ENCODE data around the gene MAP7D1.
A peak's percentile ranks its signal among the peaks of the same experiment; 100 is the strongest.
"Not testable (repeated sequence)": the region's sequence is repeated elsewhere in the genome, so short reads cannot be mapped to it uniquely, and the experiment has no call there.

MAP7D1 gene

DNA sequence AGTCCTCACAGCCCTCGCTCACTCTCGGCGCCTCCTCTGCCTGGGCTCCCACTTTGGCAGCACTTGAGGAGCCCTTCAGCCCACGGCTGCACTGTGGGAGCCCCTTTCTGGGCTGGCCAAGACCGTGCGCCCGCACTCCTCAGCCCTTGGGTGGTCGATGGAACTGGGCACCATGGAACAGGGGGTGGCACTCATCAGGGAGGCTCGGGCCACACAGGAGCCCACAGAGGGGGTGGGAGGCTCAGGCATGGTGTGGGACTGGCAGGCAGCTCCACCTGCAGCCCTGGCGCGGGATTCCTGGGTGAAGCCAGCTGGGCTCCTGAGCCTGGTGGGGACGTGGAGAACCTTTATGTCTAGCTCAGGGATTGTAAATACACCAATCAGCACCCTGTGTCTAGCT is 40.8 kb downstream of the MAP7D1 start:
- not testable (repeated sequence) for H3K27ac ChIP-seq (ENCODE audit: low read depth, low read length); H3K36me3 ChIP-seq (ENCODE audit: insufficient read depth, low read length); H3K9ac ChIP-seq (ENCODE audit: low read depth, low read length); H3K27me3 ChIP-seq (ENCODE audit: insufficient read depth, low read length); H3K4me1 ChIP-seq (ENCODE audit: insufficient read depth, low read length); H3K9me3 ChIP-seq (ENCODE audit: insufficient read depth, low read depth, low read length); H3K4me3 ChIP-seq (ENCODE audit: low read length)
- 92% methylated on average over 12 of the region's 12 CpGs for WGBS

DNA sequence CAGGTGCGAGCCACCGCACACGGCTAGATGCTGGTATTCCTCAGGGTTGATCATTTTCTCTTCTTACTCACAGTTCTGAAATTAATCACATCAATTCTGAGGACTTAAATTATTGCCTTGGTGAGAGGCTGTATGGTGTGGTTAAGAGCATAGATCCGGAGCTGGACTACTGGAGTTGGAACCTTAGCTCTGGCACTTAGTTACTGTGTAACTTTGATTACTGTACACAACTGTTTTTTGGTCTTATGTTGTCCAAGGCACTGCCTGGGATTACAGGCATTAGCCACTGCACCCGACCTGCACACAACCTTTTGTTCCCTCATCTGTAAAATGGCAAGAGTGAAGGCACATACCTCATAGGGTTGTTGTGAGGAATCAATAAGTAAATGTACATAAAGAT is 42.7 kb downstream of the MAP7D1 start:
- Histone ChIP-seq H3K36me3 (ENCODE audit: insufficient read depth, low read length) (no peaks in the 10 kb centered on the region), H3K27ac (ENCODE audit: low read depth, low read length) (no peak overlapping the region), H3K27me3 (ENCODE audit: insufficient read depth, low read length) (no peaks in the 10 kb centered on the region), H3K9me3 (ENCODE audit: insufficient read depth, low read depth, low read length) (no peaks in the 10 kb centered on the region), H3K9ac (ENCODE audit: low read depth, low read length) (no peak overlapping the region), H3K4me1 (ENCODE audit: insufficient read depth, low read length) (no peaks in the 10 kb centered on the region), H3K4me3 (ENCODE audit: low read length) (no peak overlapping the region)
- WGBS = 99% methylated on average over 5 of the region's 5 CpGs

GRCh38 chr1:36199934-36200741 is 44.2 kb downstream of the MAP7D1 start:
- H3K27me3 ChIP-seq (ENCODE audit: insufficient read depth, low read length) = no peaks in the 10 kb centered on the region
- WGBS = 82% methylated on average over 13 of the region's 13 CpGs
- H3K9ac ChIP-seq (ENCODE audit: low read depth, low read length) = no peak overlapping the region
- H3K4me1 ChIP-seq (ENCODE audit: insufficient read depth, low read length) = no peaks in the 10 kb centered on the region
- no peak overlapping the region for H3K27ac ChIP-seq (ENCODE audit: low read depth, low read length)
- H3K9me3 ChIP-seq (ENCODE audit: insufficient read depth, low read depth, low read length) = no peaks in the 10 kb centered on the region
- no peak overlapping the region for H3K4me3 ChIP-seq (ENCODE audit: low read length)
- H3K36me3 ChIP-seq (ENCODE audit: insufficient read depth, low read length) = no peaks in the 10 kb centered on the region

GRCh38 chr1:36203027-36203553 is 47.1 kb downstream of the MAP7D1 start:
- no peaks in the 10 kb centered on the region for H3K36me3 ChIP-seq (ENCODE audit: insufficient read depth, low read length)
- H3K4me1 ChIP-seq (ENCODE audit: insufficient read depth, low read length) = 0 out of 2 replicates have a peak, but pooled peaks cover 6% of the 10 kb centered on the region
- H3K4me3 ChIP-seq (ENCODE audit: low read length) = no peak overlapping the region
- H3K27me3 ChIP-seq (ENCODE audit: insufficient read depth, low read length) = no peaks in the 10 kb centered on the region
- no peak overlapping the region for H3K27ac ChIP-seq (ENCODE audit: low read depth, low read length)
- WGBS = 93% methylated on average over 3 of the region's 3 CpGs
- H3K9ac ChIP-seq (ENCODE audit: low read depth, low read length) = no peak overlapping the region
- H3K9me3 ChIP-seq (ENCODE audit: insufficient read depth, low read depth, low read length) = no peaks in the 10 kb centered on the region

- Histone ChIP-seq H3K9ac (ENCODE audit: low read depth, low read length) (peak overlapping the region; percentile 29; the same call in 1 of the 2 replicates), H3K36me3 (ENCODE audit: insufficient read depth, low read length) (no peaks in the 10 kb centered on the region), H3K9me3 (ENCODE audit: insufficient read depth, low read depth, low read length) (no peaks in the 10 kb centered on the region), H3K27ac (ENCODE audit: low read depth, low read length) (no peak overlapping the region), H3K4me3 (ENCODE audit: low read length) (no peak overlapping the region), H3K27me3 (ENCODE audit: insufficient read depth, low read length) (no peaks in the 10 kb centered on the region), H3K4me1 (ENCODE audit: insufficient read depth, low read length) (0 out of 2 replicates have a peak, but pooled peaks cover 6% of the 10 kb centered on the region)
- 73% methylated on average over 9 of the region's 10 CpGs for WGBS
Observed at GRCh38 chr1:36203554-36204346, 47.8 kb downstream of the MAP7D1 start.

- Histone ChIP-seq H3K4me1 (ENCODE audit: insufficient read depth, low read length) (0 out of 2 replicates have a peak, but pooled peaks cover 6% of the 10 kb centered on the region), H3K27me3 (ENCODE audit: insufficient read depth, low read length) (no peaks in the 10 kb centered on the region), H3K9me3 (ENCODE audit: insufficient read depth, low read depth, low read length) (no peaks in the 10 kb centered on the region), H3K36me3 (ENCODE audit: insufficient read depth, low read length) (no peaks in the 10 kb centered on the region), H3K4me3 (ENCODE audit: low read length) (no peak overlapping the region), H3K27ac (ENCODE audit: low read depth, low read length) (no peak overlapping the region), H3K9ac (ENCODE audit: low read depth, low read length) (no peak overlapping the region)
- WGBS = 91% methylated on average over 6 of the region's 6 CpGs
Observed at GRCh38 chr1:36204347-36204909, 48.5 kb downstream of the MAP7D1 start.

DNA sequence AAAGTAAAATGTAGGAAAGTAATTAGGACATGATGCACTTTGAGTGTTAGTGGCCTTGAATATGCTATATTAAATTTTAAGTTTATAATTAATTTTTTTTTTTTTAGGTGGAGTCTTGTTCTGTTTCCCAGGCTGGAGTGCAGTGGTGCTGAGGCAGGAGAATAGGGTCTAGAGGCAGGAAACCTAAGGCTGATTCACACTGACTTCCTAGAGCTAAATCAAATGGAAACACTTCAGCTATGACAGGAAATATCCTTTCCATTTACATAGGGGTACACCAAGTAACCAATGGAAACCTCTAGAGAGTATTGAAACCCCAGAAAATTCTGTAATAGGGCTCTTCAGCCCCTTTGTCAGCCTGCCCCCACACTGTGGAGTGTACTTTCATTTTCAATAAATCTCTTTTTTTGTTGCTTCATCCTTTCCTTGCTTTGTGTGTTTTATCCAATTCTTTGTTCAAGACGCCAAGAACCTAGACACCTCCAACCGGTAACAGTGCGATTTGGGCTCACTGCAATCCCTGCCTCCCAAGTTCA is 50.4 kb downstream of the MAP7D1 start:
- 0 out of 2 replicates have a peak, but pooled peaks cover 6% of the 10 kb centered on the region for H3K4me1 ChIP-seq (ENCODE audit: insufficient read depth, low read length)
- H3K9ac ChIP-seq (ENCODE audit: low read depth, low read length) = no peak overlapping the region
- no peak overlapping the region for H3K27ac ChIP-seq (ENCODE audit: low read depth, low read length)
- no peaks in the 10 kb centered on the region for H3K36me3 ChIP-seq (ENCODE audit: insufficient read depth, low read length)
- no peaks in the 10 kb centered on the region for H3K9me3 ChIP-seq (ENCODE audit: insufficient read depth, low read depth, low read length)
- 97% methylated on average over 3 of the region's 3 CpGs for WGBS
- no peaks in the 10 kb centered on the region for H3K27me3 ChIP-seq (ENCODE audit: insufficient read depth, low read length)
- H3K4me3 ChIP-seq (ENCODE audit: low read length) = no peak overlapping the region

GRCh38 chr1:36207339-36207738 is 51.4 kb downstream of the MAP7D1 start:
- Histone ChIP-seq H3K4me1 (ENCODE audit: insufficient read depth, low read length) (0 out of 2 replicates have a peak, but pooled peaks cover 6% of the 10 kb centered on the region), H3K9ac (ENCODE audit: low read depth, low read length) (no peak overlapping the region), H3K27me3 (ENCODE audit: insufficient read depth, low read length) (no peaks in the 10 kb centered on the region), H3K9me3 (ENCODE audit: insufficient read depth, low read depth, low read length) (no peaks in the 10 kb centered on the region), H3K36me3 (ENCODE audit: insufficient read depth, low read length) (no peaks in the 10 kb centered on the region), H3K27ac (ENCODE audit: low read depth, low read length) (no peak overlapping the region), H3K4me3 (ENCODE audit: low read length) (no peak overlapping the region)
- 38% methylated on average over 6 of the region's 6 CpGs for WGBS

GRCh38 chr1:36208978-36209703 is 53.2 kb downstream of the MAP7D1 start:
- Histone ChIP-seq H3K4me3 (ENCODE audit: low read length) (no peak overlapping the region), H3K27ac (ENCODE audit: low read depth, low read length) (no peak overlapping the region), H3K9ac (ENCODE audit: low read depth, low read length) (no peak overlapping the region), H3K27me3 (ENCODE audit: insufficient read depth, low read length) (no peaks in the 10 kb centered on the region), H3K36me3 (ENCODE audit: insufficient read depth, low read length) (no peaks in the 10 kb centered on the region), H3K9me3 (ENCODE audit: insufficient read depth, low read depth, low read length) (no peaks in the 10 kb centered on the region), H3K4me1 (ENCODE audit: insufficient read depth, low read length) (0 out of 2 replicates have a peak, but pooled peaks cover 6% of the 10 kb centered on the region)
- 89% methylated on average over 6 of the region's 6 CpGs for WGBS

DNA sequence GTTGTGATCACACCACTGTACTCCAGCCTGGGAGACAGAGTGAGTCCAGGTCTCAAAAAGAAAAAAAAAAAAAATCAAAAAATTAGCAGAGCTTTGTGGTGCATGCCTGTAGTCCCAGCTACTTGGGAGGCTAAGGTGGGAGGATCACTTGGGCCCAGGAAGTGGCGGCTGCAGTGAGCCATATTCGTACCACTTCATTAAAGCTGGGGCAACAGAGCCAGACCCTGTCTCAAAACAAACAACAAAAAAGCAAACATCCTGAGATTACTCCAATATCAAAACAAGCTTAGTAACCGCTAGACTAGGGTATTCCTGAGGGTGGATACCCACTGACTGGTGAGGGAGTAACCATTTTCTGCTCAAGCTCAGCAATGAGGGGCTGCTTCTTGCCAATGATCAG is 55.3 kb downstream of the MAP7D1 start:
- Histone ChIP-seq H3K9ac (ENCODE audit: low read depth, low read length) (no peak overlapping the region), H3K4me3 (ENCODE audit: low read length) (no peak overlapping the region), H3K36me3 (ENCODE audit: insufficient read depth, low read length) (no peaks in the 10 kb centered on the region), H3K4me1 (ENCODE audit: insufficient read depth, low read length) (0 out of 2 replicates have a peak, but pooled peaks cover 6% of the 10 kb centered on the region), H3K27me3 (ENCODE audit: insufficient read depth, low read length) (no peaks in the 10 kb centered on the region), H3K9me3 (ENCODE audit: insufficient read depth, low read depth, low read length) (no peaks in the 10 kb centered on the region), H3K27ac (ENCODE audit: low read depth, low read length) (no peak overlapping the region)
- WGBS = 100% methylated on average over 3 of the region's 3 CpGs

Data from HUES64 (cell line).